K562 (cell line): ENCODE data around the gene ADAM8. TPM values are rescaled to one million over a fixed set of nuclear protein-coding genes. Genes with fewer than 3 reads are reported as not detected.

Source experiments
- FOXM1 ChIP-seq, 2 experiments: fragments of 450-650 bp in 1 of 2; sonication (generic) in 1 of 2; formaldehyde crosslinking in 1 of 2; IDR thresholded peaks; 2 replicates each; pipeline versions ENCODE4 v1.6.1 to v1.9.0; 2017 to 2022; ENCODE audit warnings: low read depth in 2 of 2, mild to moderate bottlenecking in 2 of 2, missing genetic modification reagents in 1 of 2, moderate library complexity in 1 of 2
- MYBL2 ChIP-seq, 2 experiments: fragments of 450-650 bp in 1 of 2; sonication (generic) in 1 of 2; formaldehyde crosslinking in 1 of 2; IDR thresholded peaks; 2 replicates each; pipeline versions ENCODE4 v1.6.1 to v1.8.1; 2017 to 2022; ENCODE audit warnings: borderline replicate concordance in 1 of 2, inconsistent platforms in 1 of 2, low read depth in 1 of 2, mild to moderate bottlenecking in 1 of 2, missing genetic modification reagents in 1 of 2, moderate library complexity in 1 of 2
- RHOXF2B ChIP-seq: fragments of 250-450 bp; sonication (Bioruptor Pico); conservative IDR thresholded peaks from 2 replicates; pipeline ENCODE4 v1.5.1; 2021
- SMAD3 ChIP-seq: fragments of 450-650 bp; formaldehyde crosslinking; conservative IDR thresholded peaks from 2 replicates; pipeline ENCODE4 v1.4.0; 2020; ENCODE audit warnings: mild to moderate bottlenecking
- SPI1 ChIP-seq: IDR thresholded peaks from 2 replicates; pipeline ENCODE4 v1.6.1; 2011; ENCODE audit warnings: low read depth, low read length, control low read depth, borderline replicate concordance
- STAT5A ChIP-seq: IDR thresholded peaks from 2 replicates; pipeline ENCODE4 v1.6.1; 2012; ENCODE audit warnings: low read length, inconsistent platforms, borderline replicate concordance
- TEAD4 ChIP-seq, 2 experiments: sonication (generic) in 1 of 2; formaldehyde crosslinking in 1 of 2; IDR thresholded peaks; 2 replicates each; pipeline versions ENCODE4 v1.6.1 to v1.8.0; 2012 to 2022; ENCODE audit warnings: borderline replicate concordance in 1 of 2, inconsistent platforms in 1 of 2, low read length in 1 of 2, mild to moderate bottlenecking in 1 of 2, missing genetic modification reagents in 1 of 2
- WHSC1 ChIP-seq: IDR thresholded peaks from one replicate; pipeline ENCODE4 v1.6.1; 2012; ENCODE audit warnings: low read length, control low read depth, inconsistent platforms
- ZC3H8 ChIP-seq: fragments of 450-650 bp; IDR thresholded peaks from 2 replicates; pipeline ENCODE4 v1.6.1; 2017
- polyA plus RNA-seq, 8 experiments: library from polyadenylated mRNA; depleted of rRNA in 4 of 8; stranded (reverse) in 5 of 8; unstranded in 3 of 8; fragments of >200 nt; fragmentation: Nextera tagmentation in 2 of 8; fragmentation: Illumina TruSeq in 1 of 8; extraction: Ambion mirVana in 2 of 8; extraction: Trizol in 1 of 8; gene quantifications; 2 replicates each; pipeline versions ENCODE4 v1.2.1 to v1.2.3, GENCODE V29; 2011 to 2014; ENCODE audit warnings: inconsistent platforms in 1 of 8, missing spikeins in 1 of 8
- total RNA-seq, 7 experiments: library from RNA; depleted of rRNA in 6 of 7; stranded (reverse); fragments of >200 nt in 6 of 7; fragmentation: Illumina TruSeq in 2 of 7; extraction: Trizol in 2 of 7; gene quantifications; 2 replicates each; pipeline versions ENCODE4 v1.2.1 to v1.2.3, GENCODE V29; 2011 to 2021; ENCODE audit warnings: low replicate concordance in 1 of 7
- TF ChIP-seq, protein P1 (sequence below): sonication (generic); formaldehyde crosslinking; IDR thresholded peaks from 2 replicates; pipeline ENCODE4 v1.8.1; 2023; ENCODE audit warnings: mild to moderate bottlenecking, missing genetic modification reagents
- TF ChIP-seq, protein P2 (sequence below): IDR thresholded peaks from 2 replicates; pipeline ENCODE4 v1.6.1; 2012; ENCODE audit warnings: low read depth, low read length, improper control_type of control experiment, borderline replicate concordance
- TF ChIP-seq, protein P3 (sequence below): fragments of 450-650 bp; formaldehyde crosslinking; IDR thresholded peaks from 2 replicates; pipeline ENCODE4 v1.4.0; 2022; ENCODE audit warnings: missing genetic modification characterization
- TF ChIP-seq, protein P4 (sequence below): fragments of 250-450 bp; sonication (Bioruptor Pico); IDR thresholded peaks from 2 replicates; pipeline ENCODE4 v1.8.0; 2022; ENCODE audit warnings: moderate library complexity, mild to moderate bottlenecking, inconsistent platforms
- TF ChIP-seq, protein P5 (sequence below): fragments of 150-350 bp; conservative IDR thresholded peaks from 2 replicates; pipeline ENCODE4 v1.6.1; 2014; ENCODE audit warnings: low read length
- TF ChIP-seq, protein P6 (sequence below): sonication (generic); formaldehyde crosslinking; IDR thresholded peaks from 2 replicates; pipeline ENCODE4 v1.8.1; 2022; ENCODE audit warnings: missing genetic modification reagents

The ADAM8 gene
- total and polyA plus RNA-seq, 9 of the 15 experiments (the other 6 are each of a cell fraction or from before 2014, with no cell fraction given), result 0.07 to 7.0 (median 1.1) TPM

DNA sequence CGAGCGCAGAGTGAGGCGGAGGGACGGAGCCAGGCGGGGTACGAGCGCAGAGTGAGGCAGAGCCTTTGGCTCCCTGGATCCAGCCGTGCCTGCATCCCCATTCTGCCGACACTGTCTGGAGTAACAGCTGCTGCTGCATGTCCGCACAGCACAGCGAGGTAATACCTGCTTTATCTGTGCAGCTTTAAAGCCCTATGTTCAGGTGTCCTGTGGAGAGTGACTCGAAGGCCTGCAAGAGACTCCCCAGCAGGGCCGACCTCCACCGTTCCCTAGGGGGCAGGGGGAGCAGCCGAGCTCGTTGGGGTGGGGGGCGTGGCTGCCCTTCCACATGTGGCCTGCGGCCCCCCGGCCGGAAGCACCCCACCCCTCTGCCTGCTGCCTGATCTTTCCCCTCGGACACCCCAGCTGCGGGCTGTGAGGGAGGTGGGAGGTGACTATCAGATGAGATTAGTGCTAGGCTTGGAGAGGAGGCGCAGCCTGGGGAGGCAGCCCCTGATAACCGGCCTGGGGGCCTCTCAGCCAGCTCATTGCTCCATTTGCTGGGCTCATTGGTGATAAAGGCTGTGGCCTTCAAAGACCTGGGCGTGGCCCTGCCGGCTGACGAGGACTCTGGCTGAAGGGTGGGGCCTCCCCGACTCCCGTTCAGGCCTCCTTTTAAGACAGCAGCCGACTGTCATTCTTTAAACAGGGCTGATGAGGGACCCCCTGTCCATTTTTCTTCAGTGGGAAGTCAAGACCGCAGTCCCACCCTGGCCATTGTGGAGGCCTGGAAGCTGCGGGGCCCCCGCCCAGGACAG, 31.0 kb downstream of the ADAM8 start (continued):
- TF ChIP-seq, protein P1, sequence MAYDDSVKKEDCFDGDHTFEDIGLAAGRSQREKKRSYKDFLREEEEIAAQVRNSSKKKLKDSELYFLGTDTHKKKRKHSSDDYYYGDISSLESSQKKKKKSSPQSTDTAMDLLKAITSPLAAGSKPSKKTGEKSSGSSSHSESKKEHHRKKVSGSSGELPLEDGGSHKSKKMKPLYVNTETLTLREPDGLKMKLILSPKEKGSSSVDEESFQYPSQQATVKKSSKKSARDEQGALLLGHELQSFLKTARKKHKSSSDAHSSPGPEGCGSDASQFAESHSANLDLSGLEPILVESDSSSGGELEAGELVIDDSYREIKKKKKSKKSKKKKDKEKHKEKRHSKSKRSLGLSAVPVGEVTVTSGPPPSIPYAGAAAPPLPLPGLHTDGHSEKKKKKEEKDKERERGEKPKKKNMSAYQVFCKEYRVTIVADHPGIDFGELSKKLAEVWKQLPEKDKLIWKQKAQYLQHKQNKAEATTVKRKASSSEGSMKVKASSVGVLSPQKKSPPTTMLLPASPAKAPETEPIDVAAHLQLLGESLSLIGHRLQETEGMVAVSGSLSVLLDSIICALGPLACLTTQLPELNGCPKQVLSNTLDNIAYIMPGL (CRISPR knock-in tag), result no peak
- TF ChIP-seq, protein P2, sequence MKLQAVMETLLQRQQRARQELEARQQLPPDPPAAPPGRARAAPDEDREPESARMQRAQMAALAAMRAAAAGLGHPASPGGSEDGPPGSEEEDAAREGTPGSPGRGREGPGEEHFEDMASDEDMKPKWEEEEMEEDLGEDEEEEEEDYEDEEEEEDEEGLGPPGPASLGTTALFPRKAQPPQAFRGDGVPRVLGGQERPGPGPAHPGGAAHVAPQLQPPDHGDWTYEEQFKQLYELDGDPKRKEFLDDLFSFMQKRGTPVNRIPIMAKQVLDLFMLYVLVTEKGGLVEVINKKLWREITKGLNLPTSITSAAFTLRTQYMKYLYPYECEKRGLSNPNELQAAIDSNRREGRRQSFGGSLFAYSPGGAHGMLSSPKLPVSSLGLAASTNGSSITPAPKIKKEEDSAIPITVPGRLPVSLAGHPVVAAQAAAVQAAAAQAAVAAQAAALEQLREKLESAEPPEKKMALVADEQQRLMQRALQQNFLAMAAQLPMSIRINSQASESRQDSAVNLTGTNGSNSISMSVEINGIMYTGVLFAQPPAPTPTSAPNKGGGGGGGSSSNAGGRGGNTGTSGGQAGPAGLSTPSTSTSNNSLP, result no peak
- TF ChIP-seq SPI1 (no peak), SMAD3 (CRISPR knock-in tag) (no peak), RHOXF2B (CRISPR knock-in tag) (no peak), FOXM1 (IDR thresholded peaks at IDR 0.05; ENCODE audit: low read depth) (peak; percentile 48; the same call in 1 of the 2 replicates), FOXM1 (CRISPR knock-in tag; IDR thresholded peaks at IDR 0.05; ENCODE audit: low read depth) (no peak), ZC3H8 (no peak), MYBL2 (IDR thresholded peaks at IDR 0.05; ENCODE audit: low read depth) (no peak), MYBL2 (CRISPR knock-in tag; IDR thresholded peaks at IDR 0.05; ENCODE audit: borderline replicate concordance) (no peak), WHSC1 (no peak), TEAD4 (IDR thresholded peaks at IDR 0.05; ENCODE audit: low read length) (peak; percentile 76), TEAD4 (CRISPR knock-in tag; IDR thresholded peaks at IDR 0.05; ENCODE audit: borderline replicate concordance) (no peak), STAT5A (peak; percentile 57; the same call in 1 of the 2 replicates)
- TF ChIP-seq, protein P3, sequence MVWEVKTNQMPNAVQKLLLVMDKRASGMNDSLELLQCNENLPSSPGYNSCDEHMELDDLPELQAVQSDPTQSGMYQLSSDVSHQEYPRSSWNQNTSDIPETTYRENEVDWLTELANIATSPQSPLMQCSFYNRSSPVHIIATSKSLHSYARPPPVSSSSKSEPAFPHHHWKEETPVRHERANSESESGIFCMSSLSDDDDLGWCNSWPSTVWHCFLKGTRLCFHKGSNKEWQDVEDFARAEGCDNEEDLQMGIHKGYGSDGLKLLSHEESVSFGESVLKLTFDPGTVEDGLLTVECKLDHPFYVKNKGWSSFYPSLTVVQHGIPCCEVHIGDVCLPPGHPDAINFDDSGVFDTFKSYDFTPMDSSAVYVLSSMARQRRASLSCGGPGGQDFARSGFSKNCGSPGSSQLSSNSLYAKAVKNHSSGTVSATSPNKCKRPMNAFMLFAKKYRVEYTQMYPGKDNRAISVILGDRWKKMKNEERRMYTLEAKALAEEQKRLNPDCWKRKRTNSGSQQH, result no peak
- TF ChIP-seq, protein P4, sequence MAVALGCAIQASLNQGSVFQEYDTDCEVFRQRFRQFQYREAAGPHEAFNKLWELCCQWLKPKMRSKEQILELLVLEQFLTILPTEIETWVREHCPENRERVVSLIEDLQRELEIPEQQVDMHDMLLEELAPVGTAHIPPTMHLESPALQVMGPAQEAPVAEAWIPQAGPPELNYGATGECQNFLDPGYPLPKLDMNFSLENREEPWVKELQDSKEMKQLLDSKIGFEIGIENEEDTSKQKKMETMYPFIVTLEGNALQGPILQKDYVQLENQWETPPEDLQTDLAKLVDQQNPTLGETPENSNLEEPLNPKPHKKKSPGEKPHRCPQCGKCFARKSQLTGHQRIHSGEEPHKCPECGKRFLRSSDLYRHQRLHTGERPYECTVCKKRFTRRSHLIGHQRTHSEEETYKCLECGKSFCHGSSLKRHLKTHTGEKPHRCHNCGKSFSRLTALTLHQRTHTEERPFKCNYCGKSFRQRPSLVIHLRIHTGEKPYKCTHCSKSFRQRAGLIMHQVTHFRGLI (CRISPR knock-in tag), result no peak
- TF ChIP-seq, protein P5, sequence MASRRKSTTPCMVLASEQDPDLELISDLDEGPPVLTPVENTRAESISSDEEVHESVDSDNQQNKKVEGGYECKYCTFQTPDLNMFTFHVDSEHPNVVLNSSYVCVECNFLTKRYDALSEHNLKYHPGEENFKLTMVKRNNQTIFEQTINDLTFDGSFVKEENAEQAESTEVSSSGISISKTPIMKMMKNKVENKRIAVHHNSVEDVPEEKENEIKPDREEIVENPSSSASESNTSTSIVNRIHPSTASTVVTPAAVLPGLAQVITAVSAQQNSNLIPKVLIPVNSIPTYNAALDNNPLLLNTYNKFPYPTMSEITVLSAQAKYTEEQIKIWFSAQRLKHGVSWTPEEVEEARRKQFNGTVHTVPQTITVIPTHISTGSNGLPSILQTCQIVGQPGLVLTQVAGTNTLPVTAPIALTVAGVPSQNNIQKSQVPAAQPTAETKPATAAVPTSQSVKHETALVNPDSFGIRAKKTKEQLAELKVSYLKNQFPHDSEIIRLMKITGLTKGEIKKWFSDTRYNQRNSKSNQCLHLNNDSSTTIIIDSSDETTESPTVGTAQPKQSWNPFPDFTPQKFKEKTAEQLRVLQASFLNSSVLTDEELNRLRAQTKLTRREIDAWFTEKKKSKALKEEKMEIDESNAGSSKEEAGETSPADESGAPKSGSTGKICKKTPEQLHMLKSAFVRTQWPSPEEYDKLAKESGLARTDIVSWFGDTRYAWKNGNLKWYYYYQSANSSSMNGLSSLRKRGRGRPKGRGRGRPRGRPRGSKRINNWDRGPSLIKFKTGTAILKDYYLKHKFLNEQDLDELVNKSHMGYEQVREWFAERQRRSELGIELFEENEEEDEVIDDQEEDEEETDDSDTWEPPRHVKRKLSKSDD, result no peak
- TF ChIP-seq, protein P6, sequence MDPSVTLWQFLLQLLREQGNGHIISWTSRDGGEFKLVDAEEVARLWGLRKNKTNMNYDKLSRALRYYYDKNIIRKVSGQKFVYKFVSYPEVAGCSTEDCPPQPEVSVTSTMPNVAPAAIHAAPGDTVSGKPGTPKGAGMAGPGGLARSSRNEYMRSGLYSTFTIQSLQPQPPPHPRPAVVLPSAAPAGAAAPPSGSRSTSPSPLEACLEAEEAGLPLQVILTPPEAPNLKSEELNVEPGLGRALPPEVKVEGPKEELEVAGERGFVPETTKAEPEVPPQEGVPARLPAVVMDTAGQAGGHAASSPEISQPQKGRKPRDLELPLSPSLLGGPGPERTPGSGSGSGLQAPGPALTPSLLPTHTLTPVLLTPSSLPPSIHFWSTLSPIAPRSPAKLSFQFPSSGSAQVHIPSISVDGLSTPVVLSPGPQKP (CRISPR knock-in tag), result no peak
